Fibroblast of lung (primary cell): Measurements from ENCODE around the gene MYOCD.

Source experiments
- EZH2 ChIP-seq: IDR thresholded peaks from 2 replicates; pipeline ENCODE4 v1.5.1; 2012; ENCODE audit warnings: low read length, control low read depth, mild to moderate bottlenecking; ENCODE audit errors: missing control alignments
- TF ChIP-seq, protein P1 (sequence below), 2 donors: IDR thresholded peaks in 1 of 2; conservative IDR thresholded peaks in 1 of 2; 1 replicate in 1 of 2; 2 replicates in 1 of 2; pipeline ENCODE4 v1.5.1; 2011 to 2012; ENCODE audit warnings: low read length in 2 of 2, control low read depth in 1 of 2, inconsistent platforms in 1 of 2, low read depth in 1 of 2, mild to moderate bottlenecking in 1 of 2

DNA sequence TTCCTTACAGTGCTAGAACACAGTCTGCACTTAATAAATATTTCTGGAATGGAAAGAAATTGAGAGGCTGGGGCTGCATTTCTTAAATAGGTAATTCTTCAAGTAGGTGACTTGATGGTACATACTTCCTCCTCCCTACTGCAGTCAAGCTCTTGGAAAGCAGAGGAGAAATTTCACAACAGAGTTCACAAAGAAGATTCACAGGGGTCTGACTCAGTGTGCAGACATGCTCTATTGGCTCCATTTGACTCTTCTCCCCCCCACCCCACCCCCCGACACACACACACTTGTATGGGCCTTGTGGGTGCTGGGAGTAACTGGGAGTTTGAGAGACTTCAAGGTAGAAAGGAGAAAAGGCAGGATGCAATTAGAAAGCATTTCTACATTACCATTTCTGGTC is 6.2 kb upstream of the MYOCD start:
- TF ChIP-seq, protein P1, sequence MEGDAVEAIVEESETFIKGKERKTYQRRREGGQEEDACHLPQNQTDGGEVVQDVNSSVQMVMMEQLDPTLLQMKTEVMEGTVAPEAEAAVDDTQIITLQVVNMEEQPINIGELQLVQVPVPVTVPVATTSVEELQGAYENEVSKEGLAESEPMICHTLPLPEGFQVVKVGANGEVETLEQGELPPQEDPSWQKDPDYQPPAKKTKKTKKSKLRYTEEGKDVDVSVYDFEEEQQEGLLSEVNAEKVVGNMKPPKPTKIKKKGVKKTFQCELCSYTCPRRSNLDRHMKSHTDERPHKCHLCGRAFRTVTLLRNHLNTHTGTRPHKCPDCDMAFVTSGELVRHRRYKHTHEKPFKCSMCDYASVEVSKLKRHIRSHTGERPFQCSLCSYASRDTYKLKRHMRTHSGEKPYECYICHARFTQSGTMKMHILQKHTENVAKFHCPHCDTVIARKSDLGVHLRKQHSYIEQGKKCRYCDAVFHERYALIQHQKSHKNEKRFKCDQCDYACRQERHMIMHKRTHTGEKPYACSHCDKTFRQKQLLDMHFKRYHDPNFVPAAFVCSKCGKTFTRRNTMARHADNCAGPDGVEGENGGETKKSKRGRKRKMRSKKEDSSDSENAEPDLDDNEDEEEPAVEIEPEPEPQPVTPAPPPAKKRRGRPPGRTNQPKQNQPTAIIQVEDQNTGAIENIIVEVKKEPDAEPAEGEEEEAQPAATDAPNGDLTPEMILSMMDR (conservative IDR thresholded peaks at IDR 0.05 in 1 of 2, IDR thresholded peaks at IDR 0.05 in 1 of 2; ENCODE audit: low read depth in 1 of 2, low read length in 2 of 2) = no peak
- TF ChIP-seq EZH2 = no peak
